MCF 10A (cell line): Measurements from ENCODE around the gene MBD6. TPM values are rescaled to one million over a fixed set of nuclear protein-coding genes. Genes with fewer than 3 reads are reported as not detected.

Experiments used
- BruUV-seq: library from RNA; stranded (reverse); fragments of 400-500 nt; replicated peaks from 2 replicates; lab custom pipeline; 2021; lab: Mats Ljungman, UMichigan
- CTCF ChIA-PET: fragments of 300-600 bp; sonication (Branson Sonifier 250); formaldehyde crosslinking; extraction: SDS; loops from one replicate; lab custom pipeline; 2021; ENCODE audit warnings: antibody characterized with exemption, inconsistent platforms; lab: Yijun Ruan, JAX
- POLR2A ChIA-PET: fragments of 300-600, 350-650 bp; sonication (Branson Sonifier 250); formaldehyde crosslinking; extraction: SDS; loops from one replicate; lab custom pipeline; 2020; ENCODE audit warnings: antibody characterized with exemption, inconsistent platforms; lab: Yijun Ruan, JAX
- DNase-seq: peaks from one replicate; pipeline ENCODE4 v3.0.0-alpha.2; 2018; ENCODE audit not compliant: unreplicated experiment
- H3K27ac Mint-ChIP-seq: one replicate; pipeline ENCODE4 v1.8.0; 2022; ENCODE audit warnings: mild to moderate bottlenecking, low read depth, mixed read lengths; ENCODE audit not compliant: unreplicated experiment
- H3K27me3 Mint-ChIP-seq: one replicate; pipeline ENCODE4 v1.8.0; 2022; ENCODE audit warnings: mixed read lengths; ENCODE audit not compliant: insufficient read depth, unreplicated experiment
- H3K36me3 Mint-ChIP-seq: one replicate; pipeline ENCODE4 v1.8.0; 2022; ENCODE audit warnings: mild to moderate bottlenecking, moderate library complexity, mixed read lengths; ENCODE audit not compliant: insufficient read depth, unreplicated experiment
- H3K4me1 Mint-ChIP-seq: one replicate; pipeline ENCODE4 v1.8.0; 2022; ENCODE audit warnings: mixed read lengths; ENCODE audit not compliant: insufficient read depth, unreplicated experiment
- H3K4me3 Mint-ChIP-seq: one replicate; pipeline ENCODE4 v1.8.0; 2022; ENCODE audit warnings: mild to moderate bottlenecking, moderate library complexity, mixed read lengths; ENCODE audit not compliant: unreplicated experiment
- H3K9me3 Mint-ChIP-seq: one replicate; pipeline ENCODE4 v1.8.0; 2022; ENCODE audit warnings: mixed read lengths; ENCODE audit not compliant: unreplicated experiment
- intact Hi-C: fragments of 100-400 bp; cut with micrococcal nuclease; formaldehyde crosslinking; loops from 2 replicates; pipeline ENCODE4 v1.14.1; 2022
- total RNA-seq: library from RNA; stranded (reverse); gene quantifications from 2 replicates; pipeline ENCODE4 v1.2.3, GENCODE V29; 2022
- TF ChIP-seq, protein P1 (sequence below): fragments of 200-600 bp; IDR thresholded peaks from one replicate; pipeline ENCODE4 v1.8.0; 2022; ENCODE audit warnings: antibody characterized with exemption, mild to moderate bottlenecking; ENCODE audit not compliant: unreplicated experiment

MBD6 gene
- total RNA-seq, 1 experiment from 2014 or later = 96.5 TPM

DNA sequence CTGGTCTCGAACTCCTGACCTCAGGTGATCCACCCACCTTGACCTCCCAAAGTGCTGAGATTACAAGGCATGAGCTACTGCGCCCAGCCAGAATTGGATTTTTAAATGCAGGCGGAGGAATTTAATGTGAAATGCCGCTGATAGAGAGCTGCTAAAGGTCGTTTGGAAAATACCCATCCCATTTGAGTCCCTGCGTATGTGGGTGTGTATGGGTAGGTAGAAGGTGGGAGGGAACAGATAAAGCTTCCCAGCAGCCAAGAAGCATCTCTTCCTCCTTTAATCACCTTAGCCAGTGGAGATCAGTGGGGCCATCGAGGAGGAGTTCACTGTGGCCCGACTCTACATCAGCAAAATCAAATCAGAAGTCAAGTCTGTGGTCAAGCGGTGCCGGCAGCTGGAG is 52.2 kb downstream of the MBD6 start:
- H3K36me3 Mint-ChIP-seq = no peaks in the 10 kb centered on the region
- H3K9me3 Mint-ChIP-seq = no peaks in the 10 kb centered on the region
- no peak overlapping the region for H3K27ac Mint-ChIP-seq
- TF ChIP-seq, protein P1, sequence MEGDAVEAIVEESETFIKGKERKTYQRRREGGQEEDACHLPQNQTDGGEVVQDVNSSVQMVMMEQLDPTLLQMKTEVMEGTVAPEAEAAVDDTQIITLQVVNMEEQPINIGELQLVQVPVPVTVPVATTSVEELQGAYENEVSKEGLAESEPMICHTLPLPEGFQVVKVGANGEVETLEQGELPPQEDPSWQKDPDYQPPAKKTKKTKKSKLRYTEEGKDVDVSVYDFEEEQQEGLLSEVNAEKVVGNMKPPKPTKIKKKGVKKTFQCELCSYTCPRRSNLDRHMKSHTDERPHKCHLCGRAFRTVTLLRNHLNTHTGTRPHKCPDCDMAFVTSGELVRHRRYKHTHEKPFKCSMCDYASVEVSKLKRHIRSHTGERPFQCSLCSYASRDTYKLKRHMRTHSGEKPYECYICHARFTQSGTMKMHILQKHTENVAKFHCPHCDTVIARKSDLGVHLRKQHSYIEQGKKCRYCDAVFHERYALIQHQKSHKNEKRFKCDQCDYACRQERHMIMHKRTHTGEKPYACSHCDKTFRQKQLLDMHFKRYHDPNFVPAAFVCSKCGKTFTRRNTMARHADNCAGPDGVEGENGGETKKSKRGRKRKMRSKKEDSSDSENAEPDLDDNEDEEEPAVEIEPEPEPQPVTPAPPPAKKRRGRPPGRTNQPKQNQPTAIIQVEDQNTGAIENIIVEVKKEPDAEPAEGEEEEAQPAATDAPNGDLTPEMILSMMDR = no peak
- ChIA-PET CTCF (interaction anchor here (0.6 to 6.7 kb wide), 8 partner anchors 9 to 1385 kb away, joined by 3 to 55 read pairs (median 3); no protein-coding TSS in a partner anchor), POLR2A (no interaction called here)
- no peak for DNase-seq
- H3K4me1 Mint-ChIP-seq = no peaks in the 10 kb centered on the region
- H3K27me3 Mint-ChIP-seq = no peaks in the 10 kb centered on the region
- no peak overlapping the region for H3K4me3 Mint-ChIP-seq
- no TSS peak for BruUV-seq
- intact Hi-C loops = no loop called here

DNA sequence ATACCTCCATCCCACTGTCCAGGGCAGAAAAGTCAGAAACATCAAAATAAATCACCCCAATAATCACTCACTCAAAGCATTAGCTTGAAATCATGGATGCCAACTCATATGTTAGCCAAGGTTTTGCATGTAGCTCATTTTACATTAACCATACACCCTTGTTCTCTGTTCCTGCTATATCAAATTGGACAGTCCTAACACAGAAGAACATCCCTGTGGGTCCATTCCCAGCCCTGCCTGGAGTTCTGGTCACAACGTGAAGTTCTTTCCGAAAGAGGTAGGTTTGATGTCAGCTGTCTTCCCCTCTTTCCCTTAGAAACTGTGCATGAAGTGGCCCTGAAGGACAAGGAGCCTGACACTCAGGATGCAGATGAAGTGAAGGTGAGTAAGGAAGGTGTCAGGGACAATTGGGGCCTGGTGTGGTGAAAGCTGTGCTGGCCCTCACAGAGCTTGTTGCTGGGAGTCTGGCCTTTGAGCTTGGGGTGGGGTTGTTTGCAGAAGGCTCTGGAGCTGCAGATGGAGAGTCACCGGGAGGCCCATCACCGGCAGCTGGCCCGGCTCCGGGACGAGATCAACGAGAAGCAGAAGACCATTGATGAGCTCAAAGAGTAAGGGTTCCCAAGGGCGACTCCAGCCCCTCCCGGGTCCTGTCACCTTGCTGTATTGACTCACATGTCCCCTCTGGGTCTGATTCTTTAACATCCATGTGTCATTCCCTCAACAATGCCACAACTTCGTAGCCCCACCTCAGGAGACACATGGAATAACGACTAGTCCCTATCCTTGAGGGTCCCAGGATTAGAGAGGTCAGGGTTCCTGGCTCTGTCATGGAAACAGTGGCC is 53.4 kb downstream of the MBD6 start:
- TF ChIP-seq, protein P1 = no peak
- BruUV-seq = no TSS peak
- intact Hi-C loops = no loop called here
- Mint-ChIP-seq H3K4me1 (no peaks in the 10 kb centered on the region), H3K27me3 (no peaks in the 10 kb centered on the region), H3K36me3 (no peaks in the 10 kb centered on the region), H3K4me3 (no peak overlapping the region), H3K9me3 (no peaks in the 10 kb centered on the region), H3K27ac (no peak overlapping the region)
- ChIA-PET CTCF (interaction anchor here (0.6 to 6.7 kb wide), 8 partner anchors 7 to 159 kb away, joined by 3 to 55 read pairs (median 4); no protein-coding TSS in a partner anchor), POLR2A (interaction anchor here (0.8 to 0.9 kb wide), 3 partner anchors 30 to 60 kb away, joined by 3 to 6 read pairs (median 3); no protein-coding TSS in a partner anchor)
- no peak for DNase-seq

DNA sequence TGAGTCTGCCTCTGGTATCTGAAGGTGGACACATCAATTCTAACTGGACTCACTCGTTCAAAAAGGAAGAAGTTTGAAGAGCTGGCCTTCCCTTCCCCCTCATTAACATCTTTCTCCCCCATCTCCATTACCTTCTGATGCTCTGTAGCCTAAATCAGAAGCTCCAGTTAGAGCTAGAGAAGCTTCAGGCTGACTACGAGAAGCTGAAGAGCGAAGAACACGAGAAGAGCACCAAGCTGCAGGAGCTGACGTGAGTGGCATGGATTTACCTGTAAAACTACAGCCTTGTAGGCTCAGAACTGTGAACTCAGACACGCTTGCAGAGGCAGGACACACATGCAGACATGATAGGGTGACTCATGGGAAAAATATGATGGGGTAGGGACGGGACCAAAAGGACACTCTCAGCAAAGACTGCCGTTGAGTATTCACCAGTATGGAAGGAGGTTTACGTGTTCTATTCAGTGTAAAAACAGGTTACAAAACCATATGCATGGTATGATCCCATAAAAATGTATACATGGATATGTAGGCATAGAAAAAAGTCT is 54.1 kb downstream of the MBD6 start:
- TF ChIP-seq, protein P1 = no peak
- Mint-ChIP-seq H3K27me3 (no peaks in the 10 kb centered on the region), H3K27ac (no peak overlapping the region), H3K4me3 (no peak overlapping the region), H3K36me3 (no peaks in the 10 kb centered on the region), H3K9me3 (no peaks in the 10 kb centered on the region), H3K4me1 (no peaks in the 10 kb centered on the region)
- BruUV-seq = no TSS peak
- intact Hi-C loops = no loop called here
- ChIA-PET POLR2A (interaction anchor here (0.9 kb wide), 1 partner anchor 59 kb away, joined by 6 read pairs; no protein-coding TSS in a partner anchor), CTCF (interaction anchor here (0.6 to 6.7 kb wide), 6 partner anchors 7 to 158 kb away, joined by 3 to 55 read pairs (median 6); no protein-coding TSS in a partner anchor)
- peak; percentile 23 for DNase-seq
